Lower lobe of right lung (tissue), 2 donors: ENCODE results near the gene DYRK1A. TPM values are rescaled to one million over a fixed set of nuclear protein-coding genes. Genes with fewer than 3 reads are reported as not detected.

Source experiments
- ATAC-seq, 2 donors: fragments of 200-7000 bp; cut with Tn5 transposase; one replicate each; pipeline ENCODE4 v1.9.1; 2020 to 2022; ENCODE audit warnings: mild to moderate bottlenecking in 2 of 2, moderate library complexity in 2 of 2
- DNase-seq: peaks from one replicate; pipeline ENCODE4 v3.0.0-alpha.2; 2020
- H3K27ac ChIP-seq: fragments of 200-600 bp; one replicate; pipeline ENCODE4 v1.8.0; 2022
- H3K27me3 ChIP-seq: fragments of 200-600 bp; one replicate; pipeline ENCODE4 v1.8.0; 2022; ENCODE audit warnings: low read depth
- H3K36me3 ChIP-seq: fragments of 200-600 bp; one replicate; pipeline ENCODE4 v1.8.0; 2022; ENCODE audit warnings: mild to moderate bottlenecking
- H3K4me1 ChIP-seq: fragments of 200-600 bp; one replicate; pipeline ENCODE4 v1.8.0; 2022
- H3K4me3 ChIP-seq: fragments of 200-600 bp; one replicate; pipeline ENCODE4 v1.8.0; 2022; ENCODE audit warnings: mild to moderate bottlenecking
- H3K9me3 ChIP-seq: fragments of 200-600 bp; one replicate; pipeline ENCODE4 v1.8.0; 2022
- intact Hi-C: fragments of 100-400 bp; cut with DNase I; formaldehyde crosslinking; loops from one replicate; pipeline ENCODE4 v1.11.0; 2022
- total RNA-seq: library from RNA; stranded (reverse); fragmentation: NEBNext Ultra II Directional; extraction: Animal tissue kit (Norgen Biotek cat#: 25700); gene quantifications from one replicate; pipeline ENCODE4 v1.2.1, GENCODE V29; 2021
- TF ChIP-seq, protein P1 (sequence below): fragments of 200-600 bp; IDR thresholded peaks from one replicate; pipeline ENCODE4 v1.8.0; 2022; ENCODE audit warnings: antibody characterized with exemption, mild to moderate bottlenecking
- donor health status: DM: no; HTN: yes; CAD: no; lungs with severe emphysema.

DYRK1A gene
- total RNA-seq, 1 donor from 2014 or later: 67.7 TPM

DNA sequence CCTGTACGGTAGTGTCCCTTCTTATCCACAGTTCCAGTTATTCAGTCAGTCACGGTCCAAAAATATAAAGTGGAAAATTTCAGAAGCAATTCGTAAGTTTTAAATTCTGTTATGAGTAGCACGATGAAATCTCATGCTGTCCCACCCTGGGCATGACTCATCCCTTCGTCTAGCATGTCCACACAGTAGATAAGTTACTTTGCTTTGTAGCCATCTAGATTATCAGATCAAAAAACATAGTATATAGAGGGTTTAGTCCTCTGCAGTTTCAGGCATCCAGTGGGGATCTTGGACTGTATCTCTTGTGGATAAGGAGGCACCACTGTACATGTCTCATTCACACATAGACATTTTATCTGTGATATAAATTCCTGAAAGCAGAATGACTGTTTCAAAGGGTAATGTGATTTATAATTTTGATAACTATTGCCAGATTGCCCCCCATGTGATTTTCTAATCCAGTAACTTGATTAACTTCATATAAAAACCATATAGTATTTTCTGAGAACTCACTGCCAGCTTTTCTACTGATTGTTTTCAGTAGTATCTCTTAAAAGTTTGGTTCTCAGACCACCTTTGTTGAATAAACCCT is 143.3 kb downstream of the DYRK1A start:
- ATAC-seq: no peak
- Histone ChIP-seq H3K27ac (no peak overlapping the region), H3K27me3 (no peaks in the 10 kb centered on the region), H3K4me1 (no peaks in the 10 kb centered on the region), H3K36me3 (peaks cover 99% of the 10 kb centered on the region), H3K4me3 (no peak overlapping the region), H3K9me3 (no peaks in the 10 kb centered on the region)
- intact Hi-C loops: no loop called here
- TF ChIP-seq, protein P1, sequence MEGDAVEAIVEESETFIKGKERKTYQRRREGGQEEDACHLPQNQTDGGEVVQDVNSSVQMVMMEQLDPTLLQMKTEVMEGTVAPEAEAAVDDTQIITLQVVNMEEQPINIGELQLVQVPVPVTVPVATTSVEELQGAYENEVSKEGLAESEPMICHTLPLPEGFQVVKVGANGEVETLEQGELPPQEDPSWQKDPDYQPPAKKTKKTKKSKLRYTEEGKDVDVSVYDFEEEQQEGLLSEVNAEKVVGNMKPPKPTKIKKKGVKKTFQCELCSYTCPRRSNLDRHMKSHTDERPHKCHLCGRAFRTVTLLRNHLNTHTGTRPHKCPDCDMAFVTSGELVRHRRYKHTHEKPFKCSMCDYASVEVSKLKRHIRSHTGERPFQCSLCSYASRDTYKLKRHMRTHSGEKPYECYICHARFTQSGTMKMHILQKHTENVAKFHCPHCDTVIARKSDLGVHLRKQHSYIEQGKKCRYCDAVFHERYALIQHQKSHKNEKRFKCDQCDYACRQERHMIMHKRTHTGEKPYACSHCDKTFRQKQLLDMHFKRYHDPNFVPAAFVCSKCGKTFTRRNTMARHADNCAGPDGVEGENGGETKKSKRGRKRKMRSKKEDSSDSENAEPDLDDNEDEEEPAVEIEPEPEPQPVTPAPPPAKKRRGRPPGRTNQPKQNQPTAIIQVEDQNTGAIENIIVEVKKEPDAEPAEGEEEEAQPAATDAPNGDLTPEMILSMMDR: no peak
- no peak for DNase-seq

DNA sequence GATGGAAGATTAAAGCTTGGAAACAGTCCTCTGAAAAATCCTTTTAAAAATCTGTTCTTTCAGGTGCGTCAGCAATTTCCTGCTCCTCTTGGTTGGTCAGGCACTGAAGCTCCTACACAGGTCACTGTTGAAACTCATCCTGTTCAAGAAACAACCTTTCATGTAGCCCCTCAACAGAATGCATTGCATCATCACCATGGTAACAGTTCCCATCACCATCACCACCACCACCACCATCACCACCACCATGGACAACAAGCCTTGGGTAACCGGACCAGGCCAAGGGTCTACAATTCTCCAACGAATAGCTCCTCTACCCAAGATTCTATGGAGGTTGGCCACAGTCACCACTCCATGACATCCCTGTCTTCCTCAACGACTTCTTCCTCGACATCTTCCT is 145.3 kb downstream of the DYRK1A start:
- intact Hi-C loops: no loop called here
- TF ChIP-seq, protein P1: no peak
- ATAC-seq (no peak), DNase-seq (no peak)
- Histone ChIP-seq H3K9me3 (no peaks in the 10 kb centered on the region), H3K27me3 (no peaks in the 10 kb centered on the region), H3K27ac (no peak overlapping the region), H3K4me3 (no peak overlapping the region), H3K4me1 (no peaks in the 10 kb centered on the region), H3K36me3 (peaks cover 91% of the 10 kb centered on the region)

DNA sequence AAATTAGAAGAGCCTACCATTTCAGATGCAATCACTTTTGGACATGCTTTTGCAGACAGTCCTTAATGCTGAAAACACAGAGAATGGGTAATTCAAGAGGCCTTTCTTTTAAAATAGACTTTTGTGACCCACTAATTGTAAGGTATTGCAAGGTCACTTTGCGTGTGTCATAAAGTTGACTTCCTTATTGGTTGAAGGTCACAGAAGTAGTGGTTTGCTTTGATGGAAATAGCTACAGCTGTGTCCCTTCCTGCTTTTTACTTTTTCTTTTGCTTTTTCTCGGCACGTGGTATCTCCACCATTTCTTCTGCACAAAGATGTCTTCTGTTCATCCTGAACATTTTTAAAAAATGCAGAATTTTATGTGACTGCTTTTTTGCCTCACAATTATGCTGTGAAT is 146.8 kb downstream of the DYRK1A start:
- no peak overlapping the region for H3K4me3 ChIP-seq
- H3K27ac ChIP-seq: no peak overlapping the region
- no peaks in the 10 kb centered on the region for H3K27me3 ChIP-seq
- no peaks in the 10 kb centered on the region for H3K9me3 ChIP-seq
- ATAC-seq (no peak), DNase-seq (no peak)
- TF ChIP-seq, protein P1: no peak
- peaks cover 84% of the 10 kb centered on the region for H3K36me3 ChIP-seq
- H3K4me1 ChIP-seq: no peaks in the 10 kb centered on the region
- intact Hi-C loops: no loop called here

DNA sequence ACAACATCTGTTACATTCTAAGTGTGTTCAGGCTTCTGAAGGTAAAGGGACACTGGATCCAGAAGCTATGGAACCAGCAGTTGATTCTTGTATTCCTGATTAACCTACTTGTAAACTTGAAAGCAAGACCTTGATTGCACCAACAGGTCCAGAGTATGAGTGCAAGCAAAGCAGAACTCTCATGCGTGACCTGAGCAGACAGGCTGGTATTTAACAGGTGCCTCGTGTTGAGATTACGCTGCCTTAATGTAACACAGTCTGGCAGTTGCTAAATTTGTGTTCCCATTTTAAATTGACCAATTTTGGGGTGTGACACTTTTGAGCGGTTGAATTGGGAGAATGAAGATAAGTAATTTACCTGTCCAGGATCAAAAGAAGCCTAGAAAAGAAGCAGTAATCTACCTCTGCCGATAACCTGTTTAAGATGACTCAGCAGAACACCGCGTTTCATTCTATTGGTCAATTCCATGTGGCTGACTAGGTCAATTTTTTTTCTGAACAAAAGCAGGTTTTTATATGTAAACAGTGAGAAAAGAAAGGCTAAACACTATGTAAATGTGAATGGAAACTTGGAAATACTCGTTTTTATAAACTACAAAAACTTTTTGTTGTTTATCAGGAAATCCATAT is 147.6 kb downstream of the DYRK1A start:
- no peak for ATAC-seq
- H3K36me3 ChIP-seq: peaks cover 76% of the 10 kb centered on the region
- intact Hi-C loops: no loop called here
- no peak for DNase-seq
- H3K27ac ChIP-seq: no peak overlapping the region
- no peak overlapping the region for H3K4me3 ChIP-seq
- no peaks in the 10 kb centered on the region for H3K27me3 ChIP-seq
- TF ChIP-seq, protein P1: no peak
- H3K4me1 ChIP-seq: no peaks in the 10 kb centered on the region
- H3K9me3 ChIP-seq: no peaks in the 10 kb centered on the region

DNA sequence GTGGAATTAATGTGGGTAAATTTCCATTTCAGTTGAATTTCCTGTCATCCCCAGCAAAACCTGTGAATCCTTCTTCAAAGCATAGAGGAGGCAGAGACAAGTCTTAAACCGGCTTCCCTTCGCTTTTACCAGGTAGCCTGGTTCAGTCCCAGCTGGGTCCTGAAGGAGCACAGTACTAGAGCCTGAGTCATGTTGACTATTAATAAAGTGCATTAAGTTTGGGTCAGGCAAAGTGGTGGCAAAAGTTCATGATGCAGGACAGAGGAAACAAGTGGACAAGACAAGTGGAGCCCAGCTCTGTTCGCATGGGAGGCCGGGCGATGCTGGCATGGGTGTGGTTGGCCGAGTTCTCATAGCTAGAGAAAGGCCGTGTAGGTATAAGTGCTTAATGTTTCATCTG is 150.4 kb downstream of the DYRK1A start:
- H3K27ac ChIP-seq: no peak overlapping the region
- intact Hi-C loops: no loop called here
- no peaks in the 10 kb centered on the region for H3K4me1 ChIP-seq
- peaks cover 48% of the 10 kb centered on the region for H3K36me3 ChIP-seq
- H3K27me3 ChIP-seq: no peaks in the 10 kb centered on the region
- H3K4me3 ChIP-seq: no peak overlapping the region
- TF ChIP-seq, protein P1: no peak
- no peak for ATAC-seq
- no peaks in the 10 kb centered on the region for H3K9me3 ChIP-seq
- DNase-seq: no peak
